ENCODE results near the gene C19orf38.

C19orf38 gene

DNA sequence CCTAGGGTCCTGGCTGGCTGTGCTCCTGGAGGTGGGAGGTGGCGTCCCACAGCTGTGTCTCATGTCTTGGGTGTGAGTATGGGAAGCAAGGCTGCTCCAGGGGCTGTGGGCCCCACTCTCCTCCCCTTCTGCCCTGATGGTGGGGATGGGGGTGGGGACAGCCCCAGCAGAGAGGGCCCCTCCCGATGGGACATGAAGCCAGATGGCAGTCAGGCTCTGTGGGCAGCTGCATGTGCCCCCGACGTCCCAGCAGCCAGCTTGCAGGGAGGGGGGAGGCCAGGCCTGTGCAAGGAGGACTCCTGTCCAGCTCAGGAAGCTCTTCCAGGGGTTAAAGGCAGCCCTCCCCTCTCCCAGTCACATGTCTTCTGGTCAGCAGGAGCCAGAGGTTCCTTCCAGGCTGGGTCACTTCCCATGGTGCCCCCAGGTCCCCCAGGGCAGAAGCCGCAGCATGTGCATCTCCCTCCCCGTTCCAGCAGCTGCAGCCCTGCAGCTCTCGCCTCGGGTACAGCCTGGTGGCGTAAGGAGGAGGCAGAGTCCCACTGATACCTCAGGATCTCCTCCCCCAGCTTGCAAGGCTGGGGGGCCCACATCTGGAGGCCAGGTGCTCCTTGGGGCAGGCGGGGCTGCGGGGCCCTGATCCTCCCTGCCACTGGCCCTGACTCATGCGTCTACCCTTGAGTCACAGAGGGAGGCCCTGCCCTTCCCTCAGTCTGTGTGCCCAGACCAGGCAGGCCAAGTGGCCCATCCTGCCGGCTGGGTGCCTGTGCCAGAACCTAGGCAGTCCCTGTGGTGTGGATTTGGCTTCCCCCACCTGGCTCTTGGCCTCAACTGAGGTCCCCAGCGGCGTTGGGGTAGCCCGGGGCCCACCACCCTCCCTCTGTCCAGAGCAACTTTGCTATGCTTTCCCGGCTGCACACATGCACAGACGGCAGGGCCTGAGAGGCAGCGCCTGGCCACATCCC, 67.2 kb downstream of the C19orf38 start:
- TF ChIP-seq, protein P1, sequence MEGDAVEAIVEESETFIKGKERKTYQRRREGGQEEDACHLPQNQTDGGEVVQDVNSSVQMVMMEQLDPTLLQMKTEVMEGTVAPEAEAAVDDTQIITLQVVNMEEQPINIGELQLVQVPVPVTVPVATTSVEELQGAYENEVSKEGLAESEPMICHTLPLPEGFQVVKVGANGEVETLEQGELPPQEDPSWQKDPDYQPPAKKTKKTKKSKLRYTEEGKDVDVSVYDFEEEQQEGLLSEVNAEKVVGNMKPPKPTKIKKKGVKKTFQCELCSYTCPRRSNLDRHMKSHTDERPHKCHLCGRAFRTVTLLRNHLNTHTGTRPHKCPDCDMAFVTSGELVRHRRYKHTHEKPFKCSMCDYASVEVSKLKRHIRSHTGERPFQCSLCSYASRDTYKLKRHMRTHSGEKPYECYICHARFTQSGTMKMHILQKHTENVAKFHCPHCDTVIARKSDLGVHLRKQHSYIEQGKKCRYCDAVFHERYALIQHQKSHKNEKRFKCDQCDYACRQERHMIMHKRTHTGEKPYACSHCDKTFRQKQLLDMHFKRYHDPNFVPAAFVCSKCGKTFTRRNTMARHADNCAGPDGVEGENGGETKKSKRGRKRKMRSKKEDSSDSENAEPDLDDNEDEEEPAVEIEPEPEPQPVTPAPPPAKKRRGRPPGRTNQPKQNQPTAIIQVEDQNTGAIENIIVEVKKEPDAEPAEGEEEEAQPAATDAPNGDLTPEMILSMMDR (conservative IDR thresholded peaks at IDR 0.05), result no peak
- H3K27ac ChIP-seq, result no peak overlapping the region

DNA sequence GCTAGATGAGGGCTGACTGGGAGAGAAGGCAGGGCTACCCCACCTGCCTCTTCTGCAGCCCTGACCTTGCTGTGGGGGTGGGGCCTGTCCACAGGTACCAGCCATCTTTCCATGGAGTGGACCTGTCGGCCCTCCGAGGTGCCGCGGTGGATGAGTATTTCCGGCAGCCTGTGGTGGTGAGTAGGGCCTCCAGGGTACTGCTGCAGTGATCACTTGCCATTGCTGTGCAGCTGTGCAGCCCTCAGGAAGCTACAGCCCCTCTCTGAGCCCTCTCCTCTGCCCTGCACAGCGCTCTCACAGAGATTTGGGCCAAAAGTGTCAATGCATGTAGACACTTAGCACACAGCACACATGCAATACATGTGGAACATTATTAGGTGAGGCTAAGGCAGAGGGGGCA, 68.4 kb downstream of the C19orf38 start:
- TF ChIP-seq, protein P1 (conservative IDR thresholded peaks at IDR 0.05), result no peak
- H3K27ac ChIP-seq, result no peak overlapping the region

DNA sequence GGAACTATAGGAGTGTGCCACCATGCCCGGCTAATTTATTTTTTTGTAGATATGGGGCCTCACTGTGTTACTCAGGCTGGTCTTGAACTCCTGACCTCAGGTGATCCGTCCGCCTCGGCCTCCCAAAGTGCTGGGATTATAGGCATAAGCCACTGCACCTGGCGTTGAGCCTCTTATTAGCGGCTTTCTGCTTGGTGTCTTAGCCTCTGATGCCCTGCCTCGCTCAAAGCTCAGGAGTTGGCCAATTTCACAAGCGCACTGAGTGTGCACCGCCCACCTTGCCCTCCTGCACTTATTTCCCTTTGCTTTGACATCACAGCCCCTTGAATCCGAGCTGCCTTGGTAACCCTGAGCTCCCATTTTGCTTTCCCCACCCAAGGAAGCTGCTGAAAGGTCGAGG, 70.1 kb downstream of the C19orf38 start:
- no peak overlapping the region for H3K27ac ChIP-seq
- TF ChIP-seq, protein P1 (conservative IDR thresholded peaks at IDR 0.05), result no peak
